Activated gamma-delta T cell treated with Interleukin-2 at 50 U/mL for 16 hours (primary cell): ENCODE measurements around the gene OR5K3.

Source experiments
- DNase-seq: peaks from one replicate; pipeline ENCODE4 v3.0.0-alpha.2; 2020

Gene OR5K3

GRCh38 chr3:98434412-98434811 is 43.9 kb downstream of the OR5K3 start:
- no peak for DNase-seq

- no peak for DNase-seq
Measured at GRCh38 chr3:98440283-98440682, 49.8 kb downstream of the OR5K3 start.
